ENCODE measurements around the gene FBH1.

GRCh38 chr10:5960070-5960972 lies 70.3 kb downstream of the FBH1 start:
- TF ChIP-seq CTCF (IDR thresholded peaks at IDR 0.05; ENCODE audit: low read depth, low read length, missing input control) (no peak), MAX (IDR thresholded peaks at IDR 0.05) (no peak), RAD21 (IDR thresholded peaks at IDR 0.05) (no peak), REST (IDR thresholded peaks at IDR 0.05) (no peak), EGR1 (IDR thresholded peaks at IDR 0.05; ENCODE audit: low read depth in 2 of 2) (no peak), TAF1 (conservative IDR thresholded peaks at IDR 0.05) (no peak), RXRA (IDR thresholded peaks at IDR 0.05) (no peak), NR2F2 (IDR thresholded peaks at IDR 0.05) (no peak), GABPA (IDR thresholded peaks at IDR 0.05 in 1 of 2, conservative IDR thresholded peaks at IDR 0.05 in 1 of 2) (no peak), SP1 (IDR thresholded peaks at IDR 0.05) (no peak), JUND (IDR thresholded peaks at IDR 0.05) (no peak), ATF3 (IDR thresholded peaks at IDR 0.05) (no peak), ZBTB33 (IDR thresholded peaks at IDR 0.05) (no peak), FOXA1 (IDR thresholded peaks at IDR 0.05) (no peak)
